HCT116 (cell line): ENCODE results near the gene CCDC188. TPM values are rescaled to one million over a fixed set of nuclear protein-coding genes. Genes with fewer than 3 reads are reported as not detected.

Experiments
- ATAC-seq: fragments of 200-7000 bp; cut with Tn5 transposase; 2 replicates; pipeline ENCODE4 v1.9.1; 2020; ENCODE audit warnings: mild to moderate bottlenecking, moderate library complexity
- BruUV-seq: library from RNA; stranded (reverse); fragments of 400-500 nt; replicated peaks from 2 replicates; lab custom pipeline; 2021; lab: Mats Ljungman, UMichigan
- CTCF ChIA-PET: fragments of 300-600 bp; sonication (Branson Sonifier 250); formaldehyde crosslinking; loops from one replicate; lab custom pipeline; 2021; ENCODE audit warnings: antibody characterized with exemption; lab: Charles Lee
- POLR2A ChIA-PET: fragments of 300-600, 350-600 bp; sonication (Branson Sonifier 250); formaldehyde crosslinking; loops from one replicate; lab custom pipeline; 2021; ENCODE audit warnings: antibody characterized with exemption; lab: Charles Lee
- RAD21 ChIA-PET, 2 experiments: fragments of 300-600 bp; sonication (Branson Sonifier 250); formaldehyde crosslinking; loops; one replicate each; lab custom pipeline; 2023; ENCODE audit warnings: low total read pairs in 2 of 2; ENCODE audit not compliant: uncharacterized antibody in 2 of 2, unreplicated experiment in 2 of 2, low non-redundant PET in 1 of 2; lab: Charles Lee
- DNase-seq: peaks from one replicate; pipeline ENCODE4 v3.0.0-alpha.2; 2010; ENCODE audit warnings: low read depth, low spot score
- H2AFZ ChIP-seq: fragments of 200-600 bp; shearing (Covaris generic), sonication (generic); 2 replicates; pipeline ENCODE4 v1.6.1; 2017; ENCODE audit warnings: low read depth, mixed run types, mixed read lengths, antibody characterized with exemption, low read length; ENCODE audit not compliant: poor library complexity, severe bottlenecking
- H3K27ac ChIP-seq: 2 replicates; pipeline ENCODE4 v1.5.1; 2012; ENCODE audit warnings: low read depth, low read length
- H3K27me3 ChIP-seq: fragments of 200-600 bp; sonication (generic); 2 replicates; pipeline ENCODE4 v1.6.1; 2016; ENCODE audit warnings: mixed run types, low read length, mixed read lengths; ENCODE audit not compliant: insufficient read depth
- H3K36me3 ChIP-seq, 2 experiments: fragments of 200-500 bp in 1 of 2; fragments of 200-600 bp in 1 of 2; sonication (Bioruptor generic) in 1 of 2; sonication (generic) in 1 of 2; 2 replicates each; pipeline versions ENCODE4 v1.5.1 to v1.6.1; 2014 to 2016; ENCODE audit warnings: low read length in 2 of 2, inconsistent platforms in 1 of 2, mixed read lengths in 1 of 2, mixed run types in 1 of 2; ENCODE audit not compliant: insufficient read depth in 2 of 2, control insufficient read depth in 1 of 2
- H3K4me1 ChIP-seq, 2 experiments: fragments of 200-600 bp in 1 of 2; sonication (generic) in 1 of 2; 2 replicates each; pipeline versions ENCODE4 v1.5.1 to v1.6.1; 2012 to 2017; ENCODE audit warnings: low read length in 2 of 2, inconsistent platforms in 1 of 2, mild to moderate bottlenecking in 1 of 2, mixed read lengths in 1 of 2, mixed run types in 1 of 2, moderate library complexity in 1 of 2; ENCODE audit not compliant: insufficient read depth in 2 of 2, control insufficient read depth in 1 of 2
- H3K4me2 ChIP-seq: fragments of 200-600 bp; sonication (generic); 2 replicates; pipeline ENCODE4 v1.6.1; 2017; ENCODE audit warnings: mixed run types, low read length, mixed read lengths
- H3K4me3 ChIP-seq, 2 experiments: fragments of 200-600 bp in 1 of 2; sonication (generic) in 1 of 2; replicated peaks in 1 of 2; 2 replicates each; pipeline ENCODE4 v1.5.1; 2011 to 2016; ENCODE audit warnings: low read length in 2 of 2, control low read depth in 1 of 2, low read depth in 1 of 2, mild to moderate bottlenecking in 1 of 2, mixed read lengths in 1 of 2, mixed run types in 1 of 2
- H3K79me2 ChIP-seq: fragments of 200-600 bp; sonication (generic); 2 replicates; pipeline ENCODE4 v1.6.1; 2017; ENCODE audit warnings: mild to moderate bottlenecking, mixed run types, low read length, moderate library complexity, mixed read lengths; ENCODE audit not compliant: insufficient read depth
- H3K9ac ChIP-seq: fragments of 200-600 bp; sonication (generic); 2 replicates; pipeline ENCODE4 v1.6.1; 2016; ENCODE audit warnings: low read length, mixed read lengths
- H3K9me2 ChIP-seq: fragments of 200-600 bp; sonication (generic), shearing (Covaris generic); 2 replicates; pipeline ENCODE4 v1.6.1; 2017; ENCODE audit warnings: mixed run types, mild to moderate bottlenecking, moderate library complexity; ENCODE audit not compliant: insufficient read depth
- H3K9me3 ChIP-seq, 2 experiments: fragments of 200-500 bp in 1 of 2; fragments of 200-600 bp in 1 of 2; sonication (Bioruptor generic) in 1 of 2; sonication (generic) in 1 of 2; 2 replicates each; pipeline ENCODE4 v1.6.1; 2014 to 2017; ENCODE audit warnings: low read length in 2 of 2, mixed read lengths in 2 of 2, inconsistent platforms in 1 of 2, low read depth in 1 of 2, mild to moderate bottlenecking in 1 of 2, mixed run types in 1 of 2, moderate library complexity in 1 of 2; ENCODE audit not compliant: control insufficient read depth in 1 of 2, insufficient read depth in 1 of 2
- H4K20me1 ChIP-seq: fragments of 200-600 bp; sonication (generic), shearing (Covaris generic); 2 replicates; pipeline ENCODE4 v1.6.1; 2017; ENCODE audit warnings: mixed run types, mild to moderate bottlenecking, moderate library complexity; ENCODE audit not compliant: insufficient read depth
- CTCF ChIP-seq, 3 experiments: fragments of 200-600 bp in 1 of 3; sonication (generic) in 1 of 3; IDR thresholded peaks in 2 of 3; conservative IDR thresholded peaks in 1 of 3; 2 replicates each; pipeline ENCODE4 v1.5.1; 2012 to 2017; ENCODE audit warnings: low read depth in 2 of 3, low read length in 2 of 3, antibody characterized with exemption in 1 of 3, borderline replicate concordance in 1 of 3, control low read depth in 1 of 3, mild to moderate bottlenecking in 1 of 3, mixed read lengths in 1 of 3, mixed run types in 1 of 3, moderate library complexity in 1 of 3; ENCODE audit not compliant: insufficient read depth in 1 of 3
- SP1 ChIP-seq: IDR thresholded peaks from 2 replicates; pipeline ENCODE4 v1.6.1; 2012; ENCODE audit warnings: low read depth
- ZFX ChIP-seq: fragments of 450-650 bp; IDR thresholded peaks from 2 replicates; pipeline ENCODE4 v1.6.1; 2017
- intact Hi-C: fragments of 100-400 bp; cut with micrococcal nuclease; formaldehyde crosslinking; loops from 2 replicates; pipeline ENCODE4 v1.10.0; 2022
- total RNA-seq: library from RNA; stranded (reverse); gene quantifications from one replicate; pipeline ENCODE4 v1.2.1, GENCODE V29; 2021; ENCODE audit not compliant: unreplicated experiment
- TF ChIP-seq, protein P1 (sequence below): IDR thresholded peaks from 2 replicates; pipeline ENCODE4 v1.6.1; 2012

CCDC188 gene
- total RNA-seq, 1 experiment from 2014 or later, result not detected

DNA sequence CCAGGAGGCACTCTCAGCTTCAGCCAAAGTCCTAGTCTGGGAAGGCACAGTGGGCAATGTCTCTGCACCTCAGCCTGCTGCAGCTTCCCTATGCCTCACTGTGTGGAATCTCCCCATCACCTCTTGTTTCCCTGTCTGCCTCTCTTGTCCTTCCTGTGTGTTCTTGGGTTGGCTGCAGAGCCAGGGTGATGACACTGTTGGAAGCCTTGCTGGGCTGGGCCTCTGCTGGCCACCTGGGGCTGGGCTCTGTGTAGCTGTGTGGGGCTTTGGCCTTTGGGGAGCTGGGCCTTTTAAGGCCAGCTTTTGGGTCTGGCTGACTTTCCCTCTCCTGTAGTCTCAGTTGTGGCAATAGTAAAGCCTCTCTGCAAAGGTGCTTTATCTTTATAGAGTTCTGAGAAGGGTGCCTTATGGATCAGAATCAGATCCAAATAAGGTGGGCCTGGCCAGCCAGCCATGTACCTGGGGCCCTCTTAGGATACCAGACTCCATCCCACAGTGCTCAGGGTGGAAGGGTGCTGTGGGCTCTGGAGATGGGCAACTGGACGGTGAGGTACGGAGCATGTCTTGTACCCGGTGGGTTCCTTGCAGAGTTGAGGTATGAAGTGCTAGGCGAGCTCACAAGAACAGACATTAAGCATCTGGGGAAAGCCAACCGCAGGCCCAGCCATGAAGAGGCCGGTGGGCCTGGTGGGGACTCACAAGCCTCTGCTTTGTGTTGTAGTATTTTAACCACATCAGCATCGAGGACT lies 45.2 kb downstream of the CCDC188 start:
- no peaks in the 10 kb centered on the region for H3K27me3 ChIP-seq
- H3K9me2 ChIP-seq, result no peaks in the 10 kb centered on the region
- H3K4me3 ChIP-seq, result no peak overlapping the region
- TF ChIP-seq, protein P1, sequence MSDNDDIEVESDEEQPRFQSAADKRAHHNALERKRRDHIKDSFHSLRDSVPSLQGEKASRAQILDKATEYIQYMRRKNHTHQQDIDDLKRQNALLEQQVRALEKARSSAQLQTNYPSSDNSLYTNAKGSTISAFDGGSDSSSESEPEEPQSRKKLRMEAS, result no peak
- TF ChIP-seq SP1, result no peak
- no peak overlapping the region for H3K9ac ChIP-seq
- no peak overlapping the region for H3K27ac ChIP-seq
- no peak overlapping the region for H3K4me2 ChIP-seq
- ChIA-PET CTCF (no interaction called here), POLR2A (no interaction called here), RAD21 (no interaction called here)
- no peak overlapping the region for H2AFZ ChIP-seq
- ATAC-seq, result no peak
- 0 out of 2 replicates have a peak, but pooled peaks cover 2% of the 10 kb centered on the region for H4K20me1 ChIP-seq
- H3K36me3 ChIP-seq, result peaks cover 34 to 74% of the 10 kb centered on the region in 2 experiments
- BruUV-seq, result no TSS peak
- no peak for DNase-seq
- H3K9me3 ChIP-seq, result no peaks in the 10 kb centered on the region
- no peaks in the 10 kb centered on the region for H3K4me1 ChIP-seq
- intact Hi-C loops, result no loop called here
- peaks cover 52% of the 10 kb centered on the region for H3K79me2 ChIP-seq

GRCh38 chr22:20102203-20102780 lies 48.6 kb downstream of the CCDC188 start:
- Histone ChIP-seq H3K79me2 (peaks cover 79% of the 10 kb centered on the region), H3K4me1 (no peaks in the 10 kb centered on the region), H3K36me3 (peaks cover 48 to 68% of the 10 kb centered on the region in 2 experiments), H3K4me3 (no peak overlapping the region), H3K9me2 (no peaks in the 10 kb centered on the region), H3K4me2 (no peak overlapping the region), H4K20me1 (0 out of 2 replicates have a peak, but pooled peaks cover 2% of the 10 kb centered on the region), H3K27me3 (no peaks in the 10 kb centered on the region), H3K27ac (no peak overlapping the region), H2AFZ (no peak overlapping the region), H3K9me3 (no peaks in the 10 kb centered on the region), H3K9ac (no peak overlapping the region)
- ChIA-PET CTCF (no interaction called here), RAD21 (no interaction called here), POLR2A (no interaction called here)
- intact Hi-C loops, result no loop called here
- no peak for TF ChIP-seq ZFX
- peak in 2 of 3 experiments; percentile 14 to 28; a peak in 2 of 6 replicates for TF ChIP-seq CTCF (IDR thresholded peaks at IDR 0.05 in 2 of 3, conservative IDR thresholded peaks at IDR 0.05 in 1 of 3; ENCODE audit: borderline replicate concordance in 1 of 3, insufficient read depth in 1 of 3, low read depth in 2 of 3, low read length in 2 of 3)
- no TSS peak for BruUV-seq
- ATAC-seq (peak; percentile 67), DNase-seq (no peak)
